ENCODE results near the gene BID.
"Not testable (repeated sequence)": the region's sequence is repeated elsewhere in the genome, so short reads cannot be mapped to it uniquely, and the experiment has no call there.

BID gene

GRCh38 chr22:17703811-17704210 is 70.5 kb downstream of the BID start:
- no peak for DNase-seq (ENCODE audit: low read depth)

GRCh38 chr22:17700778-17701177 is 73.5 kb downstream of the BID start:
- no peak for DNase-seq (ENCODE audit: low read depth)

- no peak for DNase-seq (ENCODE audit: low read depth)
Observed at GRCh38 chr22:17699696-17700340, 74.5 kb downstream of the BID start.

GRCh38 chr22:17698948-17699347 is 75.3 kb downstream of the BID start:
- no peak for DNase-seq (ENCODE audit: low read depth)

- DNase-seq (ENCODE audit: low read depth) = not testable (repeated sequence)
Observed at GRCh38 chr22:17698276-17698675, 76.0 kb downstream of the BID start.

GRCh38 chr22:17697196-17697595 is 77.1 kb downstream of the BID start:
- DNase-seq (ENCODE audit: low read depth) = not testable (repeated sequence)

GRCh38 chr22:17695986-17696385 is 78.3 kb downstream of the BID start:
- DNase-seq (ENCODE audit: low read depth) = no peak

GRCh38 chr22:17694752-17695151 is 79.5 kb downstream of the BID start:
- DNase-seq (ENCODE audit: low read depth) = no peak

- no peak for DNase-seq (ENCODE audit: low read depth)
Observed at GRCh38 chr22:17694193-17694592, 80.1 kb downstream of the BID start.

GRCh38 chr22:17692841-17693240 is 81.4 kb downstream of the BID start:
- DNase-seq (ENCODE audit: low read depth) = no peak

- DNase-seq (ENCODE audit: low read depth) = no peak
Observed at GRCh38 chr22:17684245-17684644, 90.0 kb downstream of the BID start.
